Panc1 (cell line): ENCODE measurements around the gene INPP4A.

Experiments
- CTCF ChIP-seq: fragments of 450-650 bp; IDR thresholded peaks from 2 replicates; pipeline ENCODE4 v1.5.1; 2017; ENCODE audit warnings: mild to moderate bottlenecking
- POLR2AphosphoS5 ChIP-seq: IDR thresholded peaks from 2 replicates; pipeline ENCODE4 v1.6.1; 2012; ENCODE audit warnings: mild to moderate bottlenecking, low read depth, low read length, moderate library complexity

GRCh38 chr2:98510322-98510662 is 65.6 kb downstream of the INPP4A start:
- TF ChIP-seq CTCF (no peak), POLR2AphosphoS5 (no peak)
